Measurements from ENCODE around the gene TMEM115. TPM values are rescaled to one million over a fixed set of nuclear protein-coding genes. Genes with fewer than 3 reads are reported as not detected.

The TMEM115 gene
- total and polyA plus RNA-seq, 10 of the 15 experiments (the other 5 are each of a cell fraction or from before 2014, with no cell fraction given) = 1.9 to 18.7 (median 13.2) TPM

- no peak for TF ChIP-seq SPI1 (IDR thresholded peaks at IDR 0.05; ENCODE audit: borderline replicate concordance, insufficient read depth, low read depth, low read length)
- peak; percentile 79 for TF ChIP-seq POLR2A (IDR thresholded peaks at IDR 0.05; ENCODE audit: low read depth, low read length)
- no peak for TF ChIP-seq KAT2A (conservative IDR thresholded peaks at IDR 0.05; ENCODE audit: control insufficient read depth, low read depth, low read length)
- TF ChIP-seq RFX5 (IDR thresholded peaks at IDR 0.05; ENCODE audit: low read depth, low read length) = no peak
- TF ChIP-seq IKZF2 (IDR thresholded peaks at IDR 0.05) = peak in 1 of 2 experiments; percentile 24; a peak in 1 of 4 replicates
- peak; percentile 25; the same call in 1 of the 2 replicates for TF ChIP-seq PAX5 (IDR thresholded peaks at IDR 0.05; ENCODE audit: borderline replicate concordance, low read depth, low read length)
- TF ChIP-seq MLLT1 (IDR thresholded peaks at IDR 0.05) = peak; percentile 99
- no peak for TF ChIP-seq JUND (IDR thresholded peaks at IDR 0.05; ENCODE audit: low read depth, low read length)
- TF ChIP-seq MYB (IDR thresholded peaks at IDR 0.05; ENCODE audit: borderline replicate concordance, low read depth, low read length) = no peak
- no peak for TF ChIP-seq NR2C2 (IDR thresholded peaks at IDR 0.05; ENCODE audit: borderline replicate concordance, control insufficient read depth, insufficient read length, low read depth)
- TF ChIP-seq ASH2L (IDR thresholded peaks at IDR 0.05; ENCODE audit: borderline replicate concordance, low read depth) = no peak
- no peak for TF ChIP-seq TARDBP (IDR thresholded peaks at IDR 0.05; ENCODE audit: borderline replicate concordance)
- TF ChIP-seq ZNF217 (IDR thresholded peaks at IDR 0.05) = no peak
- no peak for TF ChIP-seq SP1 (IDR thresholded peaks at IDR 0.05; ENCODE audit: low read depth, low read length)
- TF ChIP-seq BCLAF1 (IDR thresholded peaks at IDR 0.05) = no peak
- no peak for TF ChIP-seq CUX1 (IDR thresholded peaks at IDR 0.05; ENCODE audit: insufficient replicate concordance, low read depth, low read length)
- no peak for TF ChIP-seq SIX5 (IDR thresholded peaks at IDR 0.05; ENCODE audit: low read depth, low read length, severe bottlenecking)
- TF ChIP-seq HDAC6 (IDR thresholded peaks at IDR 0.05; ENCODE audit: unreplicated experiment) = peak; percentile 98
- TF ChIP-seq ETV6 (conservative IDR thresholded peaks at IDR 0.05 in 1 of 2, IDR thresholded peaks at IDR 0.05 in 1 of 2; ENCODE audit: borderline replicate concordance in 1 of 2, low read depth in 1 of 2) = no peak
These were observed 18.6 kb downstream of the TMEM115 start, which contains the start of gene RASSF1 (continued) for GRCh38 chr3:50340448-50341329.
